Measurements from ENCODE around the gene RBFOX1. TPM values are rescaled to one million over a fixed set of nuclear protein-coding genes. Genes with fewer than 3 reads are reported as not detected.

Gene RBFOX1
- total RNA-seq, 8 experiments from 2014 or later = 1.4 to 77.7 (median 41.3) TPM; not detected in 2

- 21 to 100% (median 68%) methylated on average over 2 to 14 of the region's 14 CpGs for WGBS, 10 experiments
- in situ Hi-C loops (cut with MboI; ENCODE audit: low pct_unique_long_range_greater_than_20kb in 2 of 9, low sequenced_read_pairs in 9 of 9, unreplicated experiment in 9 of 9) = no loop called here
- Histone ChIP-seq H3K4me1 (replicated peaks in 1 of 2) (peaks cover 0 to 2% of the 10 kb centered on the region in 2 donors), H3K27ac (no peak overlapping the region), H3K4me3 (no peak overlapping the region)
- no peak for ATAC-seq (replicated peaks in 6 of 8)
These were observed 292.5 kb downstream of the RBFOX1 start for GRCh38 chr16:7624871-7625766.

GRCh38 chr16:7628981-7629380 is 296.3 kb downstream of the RBFOX1 start:
- no peak for ATAC-seq (replicated peaks in 6 of 8)
- 7 to 94% (median 25%) methylated on average over 1 to 4 of the region's 6 CpGs; no CpG with 5 or more reads in 3 of the 10 experiments for WGBS, 10 experiments
- peaks cover 0 to 2% of the 10 kb centered on the region in 2 donors for H3K4me1 ChIP-seq (replicated peaks in 1 of 2)
- no peak overlapping the region for H3K27ac ChIP-seq
- H3K4me3 ChIP-seq = no peak overlapping the region
- in situ Hi-C loops (cut with MboI; ENCODE audit: low pct_unique_long_range_greater_than_20kb in 2 of 9, low sequenced_read_pairs in 9 of 9, unreplicated experiment in 9 of 9) = no loop called here

GRCh38 chr16:7629571-7629970 is 296.9 kb downstream of the RBFOX1 start:
- no peak for ATAC-seq (replicated peaks in 6 of 8)
- in situ Hi-C loops (cut with MboI; ENCODE audit: low pct_unique_long_range_greater_than_20kb in 2 of 9, low sequenced_read_pairs in 9 of 9, unreplicated experiment in 9 of 9) = no loop called here
- Histone ChIP-seq H3K27ac (no peak overlapping the region), H3K4me3 (no peak overlapping the region), H3K4me1 (replicated peaks in 1 of 2) (peaks cover 0 to 2% of the 10 kb centered on the region in 2 donors)
- WGBS, 10 experiments = 10 to 100% (median 79%) methylated on average over 1 to 3 of the region's 5 CpGs; no CpG with 5 or more reads in 3 of the 10 experiments

GRCh38 chr16:7637446-7637845 is 304.8 kb downstream of the RBFOX1 start:
- H3K4me1 ChIP-seq (replicated peaks in 1 of 2) = peaks cover 0 to 15% of the 10 kb centered on the region in 2 donors
- peak in 2 of 8 experiments; percentile 52 to 58 for ATAC-seq (replicated peaks in 6 of 8)
- H3K27ac ChIP-seq = no peak overlapping the region
- no peak overlapping the region for H3K4me3 ChIP-seq
- WGBS, 10 experiments = 0 to 81% (median 52%) methylated on average over 2 to 4 of the region's 4 CpGs; no CpG with 5 or more reads in 1 of the 10 experiments
- in situ Hi-C loops (cut with MboI; ENCODE audit: low pct_unique_long_range_greater_than_20kb in 2 of 9, low sequenced_read_pairs in 9 of 9, unreplicated experiment in 9 of 9) = no loop called here

- 9 to 100% (median 76%) methylated on average over 1 to 4 of the region's 5 CpGs; no CpG with 5 or more reads in 4 of the 10 experiments for WGBS, 10 experiments
- Histone ChIP-seq H3K27ac (no peak overlapping the region), H3K4me3 (no peak overlapping the region), H3K4me1 (replicated peaks in 1 of 2) (peaks cover 0 to 15% of the 10 kb centered on the region in 2 donors)
- in situ Hi-C loops (cut with MboI; ENCODE audit: low pct_unique_long_range_greater_than_20kb in 2 of 9, low sequenced_read_pairs in 9 of 9, unreplicated experiment in 9 of 9) = no loop called here
- no peak for ATAC-seq (replicated peaks in 6 of 8)
These were observed 305.7 kb downstream of the RBFOX1 start for GRCh38 chr16:7638306-7638705.

GRCh38 chr16:7640334-7640733 is 307.7 kb downstream of the RBFOX1 start:
- in situ Hi-C loops (cut with MboI; ENCODE audit: low pct_unique_long_range_greater_than_20kb in 2 of 9, low sequenced_read_pairs in 9 of 9, unreplicated experiment in 9 of 9) = no loop called here
- H3K4me3 ChIP-seq = no peak overlapping the region
- no peak overlapping the region for H3K27ac ChIP-seq
- WGBS, 10 experiments = 0 to 100% (median 31%) methylated on average over 1 to 3 of the region's 3 CpGs; no CpG with 5 or more reads in 2 of the 10 experiments
- H3K4me1 ChIP-seq (replicated peaks in 1 of 2) = peaks cover 0 to 35% of the 10 kb centered on the region in 2 donors
- no peak for ATAC-seq (replicated peaks in 6 of 8)

- no peak for ATAC-seq (replicated peaks in 6 of 8)
- Histone ChIP-seq H3K27ac (no peak overlapping the region), H3K4me3 (no peak overlapping the region), H3K4me1 (replicated peaks in 1 of 2) (peaks cover 0 to 42% of the 10 kb centered on the region in 2 donors)
- in situ Hi-C loops (cut with MboI; ENCODE audit: low pct_unique_long_range_greater_than_20kb in 2 of 9, low sequenced_read_pairs in 9 of 9, unreplicated experiment in 9 of 9) = no loop called here
- WGBS, 10 experiments = 0 to 100% (median 61%) methylated on average over 1 to 5 of the region's 6 CpGs; no CpG with 5 or more reads in 2 of the 10 experiments
These were observed 311.5 kb downstream of the RBFOX1 start for GRCh38 chr16:7644176-7644575.

GRCh38 chr16:7644811-7645210 is 312.2 kb downstream of the RBFOX1 start:
- 0 to 100% (median 64%) methylated on average over 1 to 4 of the region's 5 CpGs; no CpG with 5 or more reads in 1 of the 10 experiments for WGBS, 10 experiments
- in situ Hi-C loops (cut with MboI; ENCODE audit: low pct_unique_long_range_greater_than_20kb in 2 of 9, low sequenced_read_pairs in 9 of 9, unreplicated experiment in 9 of 9) = no loop called here
- Histone ChIP-seq H3K4me1 (replicated peaks in 1 of 2) (peaks cover 0 to 43% of the 10 kb centered on the region in 2 donors), H3K4me3 (no peak overlapping the region), H3K27ac (no peak overlapping the region)
- no peak for ATAC-seq (replicated peaks in 6 of 8)

- ATAC-seq (replicated peaks in 6 of 8) = peak in 1 of 8 experiments; percentile 18
- in situ Hi-C loops (cut with MboI; ENCODE audit: low pct_unique_long_range_greater_than_20kb in 2 of 9, low sequenced_read_pairs in 9 of 9, unreplicated experiment in 9 of 9) = no loop called here
- 0 to 87% (median 65%) methylated on average over 1 to 6 of the region's 7 CpGs; no CpG with 5 or more reads in 1 of the 10 experiments for WGBS, 10 experiments
- Histone ChIP-seq H3K4me3 (no peak overlapping the region), H3K27ac (no peak overlapping the region), H3K4me1 (replicated peaks in 1 of 2) (peaks cover 0 to 54% of the 10 kb centered on the region in 2 donors)
These were observed 314.3 kb downstream of the RBFOX1 start for GRCh38 chr16:7646821-7647500.

GRCh38 chr16:7650431-7650830 is 317.8 kb downstream of the RBFOX1 start:
- H3K4me1 ChIP-seq (replicated peaks in 1 of 2) = peaks cover 2 to 44% of the 10 kb centered on the region in 2 donors
- in situ Hi-C loops (cut with MboI; ENCODE audit: low pct_unique_long_range_greater_than_20kb in 2 of 9, low sequenced_read_pairs in 9 of 9, unreplicated experiment in 9 of 9) = no loop called here
- H3K27ac ChIP-seq = no peak overlapping the region
- no peak overlapping the region for H3K4me3 ChIP-seq
- WGBS, 10 experiments = 0 to 80% (median 57%) methylated on average over 1 to 4 of the region's 4 CpGs; no CpG with 5 or more reads in 4 of the 10 experiments
- no peak for ATAC-seq (replicated peaks in 6 of 8)

- Histone ChIP-seq H3K27ac (no peak overlapping the region), H3K4me1 (replicated peaks in 1 of 2) (peaks cover 2 to 29% of the 10 kb centered on the region in 2 donors), H3K4me3 (no peak overlapping the region)
- no peak for ATAC-seq (replicated peaks in 6 of 8)
- in situ Hi-C loops (cut with MboI; ENCODE audit: low pct_unique_long_range_greater_than_20kb in 2 of 9, low sequenced_read_pairs in 9 of 9, unreplicated experiment in 9 of 9) = no loop called here
- WGBS, 10 experiments = 33 to 86% (median 82%) methylated on average over 1 to 8 of the region's 9 CpGs; no CpG with 5 or more reads in 4 of the 10 experiments
These were observed 319.3 kb downstream of the RBFOX1 start for GRCh38 chr16:7651803-7652570.

GRCh38 chr16:7653746-7654461 is 321.3 kb downstream of the RBFOX1 start:
- no peak overlapping the region for H3K27ac ChIP-seq
- no peak overlapping the region for H3K4me3 ChIP-seq
- in situ Hi-C loops (cut with MboI; ENCODE audit: low pct_unique_long_range_greater_than_20kb in 2 of 9, low sequenced_read_pairs in 9 of 9, unreplicated experiment in 9 of 9) = no loop called here
- WGBS, 10 experiments = 5 to 51% (median 20%) methylated on average over 1 to 4 of the region's 32 CpGs; no CpG with 5 or more reads in 3 of the 10 experiments
- no peak for ATAC-seq (replicated peaks in 6 of 8)
- H3K4me1 ChIP-seq (replicated peaks in 1 of 2) = peaks cover 2 to 23% of the 10 kb centered on the region in 2 donors
